ENCODE measurements around the gene CETP.

Gene CETP

DNA sequence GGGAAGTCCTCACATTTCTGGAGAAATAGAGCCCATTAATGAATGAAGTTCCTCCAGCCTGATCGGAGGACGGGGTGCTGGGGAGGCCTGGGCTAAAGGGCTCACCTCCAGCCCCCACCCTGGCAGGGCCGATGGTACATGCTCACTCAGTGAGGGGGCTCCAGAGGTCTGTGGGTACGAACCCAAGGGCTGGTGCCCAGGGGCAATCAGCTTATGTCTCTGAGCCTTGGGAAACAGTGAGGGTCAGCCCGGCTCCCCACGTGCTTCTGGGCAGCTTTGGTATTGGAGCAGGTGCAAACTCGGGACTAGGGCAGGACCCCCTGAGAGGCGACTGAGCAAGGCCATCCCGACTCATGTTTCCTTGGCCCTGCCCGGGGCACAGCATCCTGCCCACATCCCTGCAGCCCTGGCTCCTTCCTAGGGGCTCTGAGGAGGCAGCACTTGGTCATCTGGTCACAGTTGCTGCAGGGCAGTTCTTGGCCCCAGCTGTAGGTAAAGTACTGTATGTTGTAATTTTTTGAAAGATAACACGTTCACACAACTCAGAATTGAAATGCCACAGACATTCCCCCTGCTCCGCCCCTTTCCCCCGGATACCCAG, 969 bp upstream of the CETP start:
- no peak for DNase-seq (ENCODE audit: low read depth)
- no peak overlapping the region for H3K4me3 ChIP-seq (ENCODE audit: low read length)
- TF ChIP-seq, protein P1, sequence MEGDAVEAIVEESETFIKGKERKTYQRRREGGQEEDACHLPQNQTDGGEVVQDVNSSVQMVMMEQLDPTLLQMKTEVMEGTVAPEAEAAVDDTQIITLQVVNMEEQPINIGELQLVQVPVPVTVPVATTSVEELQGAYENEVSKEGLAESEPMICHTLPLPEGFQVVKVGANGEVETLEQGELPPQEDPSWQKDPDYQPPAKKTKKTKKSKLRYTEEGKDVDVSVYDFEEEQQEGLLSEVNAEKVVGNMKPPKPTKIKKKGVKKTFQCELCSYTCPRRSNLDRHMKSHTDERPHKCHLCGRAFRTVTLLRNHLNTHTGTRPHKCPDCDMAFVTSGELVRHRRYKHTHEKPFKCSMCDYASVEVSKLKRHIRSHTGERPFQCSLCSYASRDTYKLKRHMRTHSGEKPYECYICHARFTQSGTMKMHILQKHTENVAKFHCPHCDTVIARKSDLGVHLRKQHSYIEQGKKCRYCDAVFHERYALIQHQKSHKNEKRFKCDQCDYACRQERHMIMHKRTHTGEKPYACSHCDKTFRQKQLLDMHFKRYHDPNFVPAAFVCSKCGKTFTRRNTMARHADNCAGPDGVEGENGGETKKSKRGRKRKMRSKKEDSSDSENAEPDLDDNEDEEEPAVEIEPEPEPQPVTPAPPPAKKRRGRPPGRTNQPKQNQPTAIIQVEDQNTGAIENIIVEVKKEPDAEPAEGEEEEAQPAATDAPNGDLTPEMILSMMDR (IDR thresholded peaks at IDR 0.05; ENCODE audit: insufficient read depth, low read depth, low read length, missing control alignments), result no peak

DNA sequence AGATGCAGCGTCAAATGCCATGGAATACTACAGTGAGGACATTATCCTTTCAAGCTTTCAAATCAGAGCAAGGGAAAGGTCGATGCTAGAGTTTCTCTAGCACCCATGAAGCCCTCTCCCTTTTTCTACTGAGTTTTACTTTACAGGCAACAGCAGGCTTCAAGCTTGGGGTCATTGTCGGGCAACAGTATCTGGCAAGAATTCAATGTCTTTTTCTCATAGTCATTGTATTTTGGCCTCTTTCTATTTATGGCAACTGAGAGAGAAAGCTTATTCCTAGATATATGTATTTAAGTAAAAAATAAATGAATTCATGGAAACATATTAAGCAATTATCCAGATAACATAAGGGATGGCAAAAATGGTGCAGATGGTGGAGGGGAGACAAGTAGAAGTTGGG, 364 bp upstream of the CETP start:
- no peak overlapping the region for H3K4me3 ChIP-seq (ENCODE audit: low read length)
- DNase-seq (ENCODE audit: low read depth), result no peak
- TF ChIP-seq, protein P1 (IDR thresholded peaks at IDR 0.05; ENCODE audit: insufficient read depth, low read depth, low read length, missing control alignments), result no peak

DNA sequence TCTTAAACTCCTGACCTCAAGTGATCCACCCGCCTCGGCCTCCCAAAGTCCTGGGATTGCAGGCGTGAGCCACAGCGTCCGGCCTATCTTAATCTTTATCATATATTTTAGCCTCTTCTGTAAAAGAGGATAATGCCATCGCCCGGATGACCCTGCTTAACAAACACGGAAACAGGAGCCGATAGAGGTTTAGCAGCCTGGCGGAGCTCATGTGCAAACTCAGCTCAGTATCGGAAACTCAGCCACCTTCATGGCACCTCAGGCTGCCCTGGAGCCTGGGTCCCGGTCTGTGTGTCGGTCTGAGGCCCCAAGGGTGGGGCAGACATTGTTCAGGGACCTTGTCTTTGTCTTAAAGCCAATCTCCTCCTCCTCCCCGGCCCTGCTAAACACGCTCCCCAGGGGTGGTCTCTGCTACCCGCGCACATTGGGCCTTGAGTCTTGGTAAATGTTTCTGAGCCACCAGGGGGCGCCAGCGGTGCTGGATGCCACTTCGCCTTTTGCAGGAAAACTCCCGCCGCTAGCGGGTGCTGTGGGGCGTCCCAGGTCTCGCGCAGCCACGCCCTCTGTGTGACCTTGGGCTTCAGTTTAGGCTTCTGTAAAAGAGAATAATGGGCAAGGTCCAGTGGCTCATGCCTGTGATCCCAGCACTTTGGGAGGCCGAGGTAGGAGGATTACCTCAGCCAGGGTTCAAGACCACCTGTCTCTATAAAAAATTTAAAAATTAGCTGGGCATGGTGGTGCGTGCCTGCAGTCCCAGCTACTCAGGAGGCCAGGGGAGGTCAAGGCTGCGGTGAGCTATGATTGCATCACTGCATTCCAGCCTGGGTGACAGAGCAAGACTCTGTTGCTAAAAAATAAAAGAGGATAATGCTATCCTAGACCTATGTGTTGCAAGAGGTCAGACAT, 2.7 kb downstream of the CETP start:
- TF ChIP-seq, protein P1 (IDR thresholded peaks at IDR 0.05; ENCODE audit: insufficient read depth, low read depth, low read length, missing control alignments), result peak; percentile 71
- H3K4me3 ChIP-seq (ENCODE audit: low read length), result no peak overlapping the region
- DNase-seq (ENCODE audit: low read depth), result peak; percentile 60

DNA sequence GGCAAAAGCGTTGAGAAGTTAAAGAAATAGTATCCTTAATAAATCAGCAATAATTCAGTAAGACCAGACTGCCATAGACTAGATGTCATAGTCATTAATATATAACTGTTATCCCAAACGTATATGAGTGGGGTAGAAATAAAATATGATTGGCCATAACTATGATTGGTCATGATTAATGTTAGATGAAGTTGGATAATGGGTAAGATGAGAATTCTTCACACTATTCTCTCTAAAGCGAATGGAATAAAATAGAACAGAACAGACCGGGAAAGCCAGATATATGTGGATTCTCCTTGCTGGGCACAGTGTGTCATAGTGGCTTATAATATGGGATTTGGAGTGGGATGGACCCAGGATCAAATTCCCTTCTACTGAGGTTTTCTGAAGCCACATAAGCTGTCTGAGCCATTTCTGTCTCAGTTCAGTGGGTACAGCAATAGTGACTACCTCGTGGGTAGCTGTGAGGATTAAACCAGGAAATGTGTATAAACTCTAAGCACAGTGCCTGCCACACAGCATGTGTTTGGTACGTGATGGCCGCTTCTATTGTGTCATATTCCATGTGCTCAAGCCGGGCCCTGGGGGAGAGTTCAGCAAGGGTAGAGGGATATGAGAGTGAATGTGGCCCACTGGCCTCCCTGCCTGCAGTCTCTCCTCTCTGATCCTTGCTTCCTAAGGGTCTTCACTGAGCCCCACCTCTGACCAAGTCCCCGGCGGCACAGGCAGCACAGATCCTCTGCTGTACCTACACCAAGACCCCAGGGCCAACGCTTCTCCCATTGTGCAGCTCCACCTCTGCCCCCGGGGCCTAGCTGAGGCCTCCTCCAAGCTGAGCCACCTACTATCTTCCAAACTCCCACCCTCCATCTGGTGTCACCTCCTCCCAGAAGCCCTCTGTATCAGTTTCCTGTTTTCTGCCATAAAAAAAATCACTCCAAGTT, 3.7 kb downstream of the CETP start:
- H3K4me3 ChIP-seq (ENCODE audit: low read length), result no peak overlapping the region
- TF ChIP-seq, protein P1 (IDR thresholded peaks at IDR 0.05; ENCODE audit: insufficient read depth, low read depth, low read length, missing control alignments), result no peak
- DNase-seq (ENCODE audit: low read depth), result no peak

DNA sequence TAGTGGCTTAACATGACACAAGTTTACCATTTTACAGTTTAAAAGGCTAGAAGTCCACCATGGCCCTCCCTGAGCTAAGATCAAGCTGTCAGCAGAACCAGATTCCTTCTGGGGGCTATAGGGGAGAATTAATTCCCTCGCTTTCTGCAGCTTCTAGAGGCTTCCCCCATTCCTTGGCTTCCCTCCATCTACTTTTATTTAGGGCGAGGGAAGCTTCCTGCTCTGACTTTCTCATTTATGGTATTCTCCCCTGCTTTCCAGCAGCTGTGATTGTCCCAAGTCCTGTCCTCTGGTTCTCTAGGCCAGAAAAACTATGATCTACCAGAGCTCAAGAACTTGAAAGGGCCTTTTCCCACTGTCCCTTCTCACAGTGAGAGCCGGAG, 4.3 kb downstream of the CETP start:
- no peak for DNase-seq (ENCODE audit: low read depth)
- TF ChIP-seq, protein P1 (IDR thresholded peaks at IDR 0.05; ENCODE audit: insufficient read depth, low read depth, low read length, missing control alignments), result no peak
- H3K4me3 ChIP-seq (ENCODE audit: low read length), result no peak overlapping the region

DNA sequence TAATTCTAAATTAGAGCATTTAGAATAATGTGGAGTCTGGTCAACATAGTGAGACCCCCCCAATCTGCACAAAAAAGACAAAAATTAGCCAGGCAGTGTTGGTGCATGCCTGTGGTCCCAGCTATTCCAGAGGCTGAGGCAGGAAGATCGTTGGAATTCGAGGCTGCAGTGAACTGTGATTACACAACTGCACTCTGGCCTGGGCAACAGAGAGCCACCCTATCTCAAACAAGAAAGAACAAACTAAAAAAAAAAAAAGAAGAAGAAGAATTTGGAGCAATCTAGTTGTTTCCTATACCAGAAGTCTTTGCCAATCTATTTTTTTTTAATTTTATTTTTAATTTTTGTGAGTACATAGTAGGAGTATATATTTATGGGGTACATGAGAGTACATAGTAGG, 6.0 kb downstream of the CETP start:
- TF ChIP-seq, protein P1 (IDR thresholded peaks at IDR 0.05; ENCODE audit: insufficient read depth, low read depth, low read length, missing control alignments), result no peak
- H3K4me3 ChIP-seq (ENCODE audit: low read length), result no peak overlapping the region
- DNase-seq (ENCODE audit: low read depth), result no peak
